OCI-LY3 (cell line): ENCODE measurements around the gene GAGE13.
"Not testable (repeated sequence)": the region's sequence is repeated elsewhere in the genome, so short reads cannot be mapped to it uniquely, and the experiment has no call there.

Source experiments
- EZH2phosphoT487 ChIP-seq: fragments of 200-600 bp; shearing (Covaris generic); IDR thresholded peaks from 2 replicates; pipeline ENCODE4 v1.6.1; 2018; ENCODE audit warnings: antibody characterized with exemption, mixed run types, low read depth
- TF ChIP-seq, protein P1 (sequence below): fragments of 200-600, 300-600 bp; sonication (generic); IDR thresholded peaks from 2 replicates; pipeline ENCODE4 v1.5.1; 2014; ENCODE audit warnings: antibody characterized with exemption, low read length, low read depth

DNA sequence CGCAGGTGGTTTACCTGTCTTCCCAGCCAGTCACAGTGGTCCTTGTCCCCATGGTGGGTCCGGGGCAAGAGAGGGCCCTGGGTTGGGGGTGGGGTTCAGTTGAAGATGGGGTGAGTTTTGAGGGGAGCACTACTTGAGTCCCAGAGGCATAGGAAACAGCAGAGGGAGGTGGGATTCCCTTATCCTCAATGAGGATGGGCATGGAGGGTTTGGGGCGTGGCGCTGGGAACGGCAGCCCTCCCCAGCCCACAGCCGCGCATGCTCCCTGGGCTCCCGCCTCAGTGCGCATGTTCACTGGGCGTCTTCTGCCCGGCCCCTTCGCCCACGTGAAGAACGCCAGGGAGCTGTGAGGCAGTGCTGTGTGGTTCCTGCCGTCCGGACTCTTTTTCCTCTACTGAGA is 9.6 kb upstream of the GAGE13 start, which contains the start of gene GAGE12J:
- TF ChIP-seq, protein P1, sequence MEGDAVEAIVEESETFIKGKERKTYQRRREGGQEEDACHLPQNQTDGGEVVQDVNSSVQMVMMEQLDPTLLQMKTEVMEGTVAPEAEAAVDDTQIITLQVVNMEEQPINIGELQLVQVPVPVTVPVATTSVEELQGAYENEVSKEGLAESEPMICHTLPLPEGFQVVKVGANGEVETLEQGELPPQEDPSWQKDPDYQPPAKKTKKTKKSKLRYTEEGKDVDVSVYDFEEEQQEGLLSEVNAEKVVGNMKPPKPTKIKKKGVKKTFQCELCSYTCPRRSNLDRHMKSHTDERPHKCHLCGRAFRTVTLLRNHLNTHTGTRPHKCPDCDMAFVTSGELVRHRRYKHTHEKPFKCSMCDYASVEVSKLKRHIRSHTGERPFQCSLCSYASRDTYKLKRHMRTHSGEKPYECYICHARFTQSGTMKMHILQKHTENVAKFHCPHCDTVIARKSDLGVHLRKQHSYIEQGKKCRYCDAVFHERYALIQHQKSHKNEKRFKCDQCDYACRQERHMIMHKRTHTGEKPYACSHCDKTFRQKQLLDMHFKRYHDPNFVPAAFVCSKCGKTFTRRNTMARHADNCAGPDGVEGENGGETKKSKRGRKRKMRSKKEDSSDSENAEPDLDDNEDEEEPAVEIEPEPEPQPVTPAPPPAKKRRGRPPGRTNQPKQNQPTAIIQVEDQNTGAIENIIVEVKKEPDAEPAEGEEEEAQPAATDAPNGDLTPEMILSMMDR, result not testable (repeated sequence)
- TF ChIP-seq EZH2phosphoT487, result not testable (repeated sequence)
